HG03159 (cell line): ENCODE results near the gene GIMAP7.
"Not testable (repeated sequence)": the region's sequence is repeated elsewhere in the genome, so short reads cannot be mapped to it uniquely, and the experiment has no call there.

Experiments used
- ATAC-seq: cut with Tn5 transposase; IDR thresholded peaks from one replicate; pipeline ENCODE4 v1.9.1; 2021; ENCODE audit warnings: mild to moderate bottlenecking, moderate library complexity; ENCODE audit not compliant: unreplicated experiment

GIMAP7 gene

GRCh38 chr7:150514748-150515222, at the start of gene GIMAP7:
Gene GIMAP7, plus strand, starts transcription at chr7:150514872. Its CDS starts 5,103 bp downstream, at chr7:150519975.
- peak; percentile 70 for ATAC-seq

- no peak for ATAC-seq
Observed at GRCh38 chr7:150464962-150465361, 49.7 kb upstream of the GIMAP7 start.

GRCh38 chr7:150465414-150465813, 49.3 kb upstream of the GIMAP7 start:
- ATAC-seq = no peak

GRCh38 chr7:150466477-150466876, 48.2 kb upstream of the GIMAP7 start:
- no peak for ATAC-seq

- ATAC-seq = no peak
Observed at GRCh38 chr7:150468241-150468640, 46.4 kb upstream of the GIMAP7 start.

- ATAC-seq = no peak
Observed at GRCh38 chr7:150471886-150472285, 42.8 kb upstream of the GIMAP7 start.

GRCh38 chr7:150473902-150474301, 40.8 kb upstream of the GIMAP7 start:
- ATAC-seq = no peak

GRCh38 chr7:150476285-150476684, 38.4 kb upstream of the GIMAP7 start:
- no peak for ATAC-seq

GRCh38 chr7:150476819-150477631, 37.6 kb upstream of the GIMAP7 start:
- ATAC-seq = no peak

- no peak for ATAC-seq
Observed at GRCh38 chr7:150479023-150479716, 35.5 kb upstream of the GIMAP7 start.

GRCh38 chr7:150481186-150481920, 33.3 kb upstream of the GIMAP7 start:
- no peak for ATAC-seq

- ATAC-seq = no peak
Observed at GRCh38 chr7:150481922-150482321, 32.8 kb upstream of the GIMAP7 start.

GRCh38 chr7:150483514-150483913, 31.2 kb upstream of the GIMAP7 start:
- not testable (repeated sequence) for ATAC-seq

- not testable (repeated sequence) for ATAC-seq
Observed at GRCh38 chr7:150484071-150484470, 30.6 kb upstream of the GIMAP7 start.

- ATAC-seq = no peak
Observed at GRCh38 chr7:150487625-150488024, 27.0 kb upstream of the GIMAP7 start.

GRCh38 chr7:150489782-150490181, 24.9 kb upstream of the GIMAP7 start:
- no peak for ATAC-seq

GRCh38 chr7:150493442-150493841, 21.2 kb upstream of the GIMAP7 start:
- not testable (repeated sequence) for ATAC-seq

GRCh38 chr7:150502519-150502918, 12.2 kb upstream of the GIMAP7 start:
- ATAC-seq = no peak

GRCh38 chr7:150503155-150503554, 11.5 kb upstream of the GIMAP7 start:
- no peak for ATAC-seq

GRCh38 chr7:150503581-150503980, 11.1 kb upstream of the GIMAP7 start:
- no peak for ATAC-seq

- ATAC-seq = no peak
Observed at GRCh38 chr7:150507947-150508602, 6.6 kb upstream of the GIMAP7 start.
